ENCODE results near the gene EXOC2. TPM values are rescaled to one million over a fixed set of nuclear protein-coding genes. Genes with fewer than 3 reads are reported as not detected.
"Not testable (repeated sequence)": the region's sequence is repeated elsewhere in the genome, so short reads cannot be mapped to it uniquely, and the experiment has no call there.

Gene EXOC2
- total RNA-seq, 1 donor from 2014 or later, result 31.3 TPM

DNA sequence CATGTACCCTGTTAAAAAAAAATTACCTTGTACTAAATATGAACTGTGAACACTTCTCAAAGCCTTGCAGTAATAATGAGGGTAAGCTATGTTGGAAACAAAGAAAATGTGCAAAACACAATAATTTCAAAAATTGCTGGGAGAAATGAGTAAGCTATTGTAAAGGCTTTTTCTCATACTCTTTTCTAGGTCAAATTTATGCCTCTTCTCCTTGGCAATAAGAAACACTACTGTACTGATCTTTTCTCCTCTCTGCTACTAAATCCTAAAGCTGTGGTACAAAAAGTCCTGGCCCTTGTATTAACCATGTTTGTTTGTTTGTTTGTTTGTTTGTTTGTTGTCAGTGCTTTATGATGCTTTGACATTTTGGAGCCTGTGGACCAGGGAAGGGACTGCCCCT lies 18.5 kb downstream of the EXOC2 start:
- H3K4me3 Mint-ChIP-seq (ENCODE audit: unreplicated experiment), result no peak overlapping the region
- peaks cover 10% of the 10 kb centered on the region for H3K4me1 Mint-ChIP-seq (ENCODE audit: low read depth, unreplicated experiment)
- H3K9me3 Mint-ChIP-seq (ENCODE audit: unreplicated experiment), result peaks cover 8% of the 10 kb centered on the region
- no peak for DNase-seq
- no peak overlapping the region for H3K27ac Mint-ChIP-seq (ENCODE audit: unreplicated experiment)
- H3K36me3 Mint-ChIP-seq (ENCODE audit: unreplicated experiment), result peaks cover 20% of the 10 kb centered on the region
- TF ChIP-seq, protein P1, sequence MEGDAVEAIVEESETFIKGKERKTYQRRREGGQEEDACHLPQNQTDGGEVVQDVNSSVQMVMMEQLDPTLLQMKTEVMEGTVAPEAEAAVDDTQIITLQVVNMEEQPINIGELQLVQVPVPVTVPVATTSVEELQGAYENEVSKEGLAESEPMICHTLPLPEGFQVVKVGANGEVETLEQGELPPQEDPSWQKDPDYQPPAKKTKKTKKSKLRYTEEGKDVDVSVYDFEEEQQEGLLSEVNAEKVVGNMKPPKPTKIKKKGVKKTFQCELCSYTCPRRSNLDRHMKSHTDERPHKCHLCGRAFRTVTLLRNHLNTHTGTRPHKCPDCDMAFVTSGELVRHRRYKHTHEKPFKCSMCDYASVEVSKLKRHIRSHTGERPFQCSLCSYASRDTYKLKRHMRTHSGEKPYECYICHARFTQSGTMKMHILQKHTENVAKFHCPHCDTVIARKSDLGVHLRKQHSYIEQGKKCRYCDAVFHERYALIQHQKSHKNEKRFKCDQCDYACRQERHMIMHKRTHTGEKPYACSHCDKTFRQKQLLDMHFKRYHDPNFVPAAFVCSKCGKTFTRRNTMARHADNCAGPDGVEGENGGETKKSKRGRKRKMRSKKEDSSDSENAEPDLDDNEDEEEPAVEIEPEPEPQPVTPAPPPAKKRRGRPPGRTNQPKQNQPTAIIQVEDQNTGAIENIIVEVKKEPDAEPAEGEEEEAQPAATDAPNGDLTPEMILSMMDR (IDR thresholded peaks at IDR 0.05; ENCODE audit: partially characterized antibody, unreplicated experiment), result no peak
- peaks cover 2% of the 10 kb centered on the region for H3K27me3 Mint-ChIP-seq (ENCODE audit: unreplicated experiment)

DNA sequence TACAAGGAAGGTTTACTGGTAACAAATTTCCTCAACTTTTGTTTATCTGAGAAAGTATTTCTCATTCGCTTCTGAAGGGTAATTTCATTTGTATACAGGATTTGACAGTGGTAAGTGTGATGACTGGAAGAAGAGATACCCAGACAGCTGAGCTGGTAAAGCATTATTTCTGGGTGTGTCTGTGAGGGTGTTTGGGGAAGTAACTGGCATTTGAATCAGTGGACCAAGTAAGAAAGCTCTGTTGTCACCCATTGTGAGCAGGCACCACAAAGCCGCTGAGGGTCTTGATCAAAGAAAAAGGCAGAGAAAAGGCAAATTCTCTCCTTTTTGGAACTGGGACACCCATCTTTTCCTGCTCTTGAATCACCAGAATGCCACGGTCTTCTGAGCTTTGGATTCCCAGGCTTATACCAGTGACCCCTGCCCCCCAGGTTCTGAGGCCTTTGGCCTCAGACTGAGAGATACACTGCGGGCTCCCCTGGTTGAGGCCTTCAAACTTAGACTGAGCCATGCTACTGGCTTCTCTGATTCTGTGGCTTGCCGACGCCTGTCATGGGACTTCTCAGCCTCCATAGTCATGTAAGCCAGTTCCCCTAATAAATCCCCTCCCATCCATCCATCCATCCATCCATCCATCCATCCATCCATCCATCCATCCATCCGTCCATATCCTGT lies 25.5 kb downstream of the EXOC2 start:
- TF ChIP-seq, protein P1 (IDR thresholded peaks at IDR 0.05; ENCODE audit: partially characterized antibody, unreplicated experiment), result no peak
- Mint-ChIP-seq H3K27me3 (ENCODE audit: unreplicated experiment) (no peaks in the 10 kb centered on the region), H3K4me3 (ENCODE audit: unreplicated experiment) (no peak overlapping the region), H3K27ac (ENCODE audit: unreplicated experiment) (no peak overlapping the region), H3K4me1 (ENCODE audit: low read depth, unreplicated experiment) (no peaks in the 10 kb centered on the region), H3K36me3 (ENCODE audit: unreplicated experiment) (peaks cover 7% of the 10 kb centered on the region), H3K9me3 (ENCODE audit: unreplicated experiment) (peaks cover 5% of the 10 kb centered on the region)
- no peak for DNase-seq

- H3K4me3 Mint-ChIP-seq (ENCODE audit: unreplicated experiment), result no peak overlapping the region
These were observed 27.3 kb downstream of the EXOC2 start for GRCh38 chr6:665403-666267.

GRCh38 chr6:663788-664187 lies 29.2 kb downstream of the EXOC2 start:
- H3K36me3 Mint-ChIP-seq (ENCODE audit: unreplicated experiment); DNase-seq; H3K27me3 Mint-ChIP-seq (ENCODE audit: unreplicated experiment); H3K9me3 Mint-ChIP-seq (ENCODE audit: unreplicated experiment); H3K4me3 Mint-ChIP-seq (ENCODE audit: unreplicated experiment); H3K27ac Mint-ChIP-seq (ENCODE audit: unreplicated experiment): not testable (repeated sequence)
- H3K4me1 Mint-ChIP-seq (ENCODE audit: low read depth, unreplicated experiment), result peaks cover 17% of the 10 kb centered on the region

More at GRCh38 chr6:665403-666267, 27.3 kb downstream of the EXOC2 start:
- TF ChIP-seq, protein P1 (IDR thresholded peaks at IDR 0.05; ENCODE audit: partially characterized antibody, unreplicated experiment), result no peak
- peaks cover 2% of the 10 kb centered on the region for H3K4me1 Mint-ChIP-seq (ENCODE audit: low read depth, unreplicated experiment)
- no peaks in the 10 kb centered on the region for H3K36me3 Mint-ChIP-seq (ENCODE audit: unreplicated experiment)
- no peak for DNase-seq
- no peaks in the 10 kb centered on the region for H3K9me3 Mint-ChIP-seq (ENCODE audit: unreplicated experiment)
- no peak overlapping the region for H3K27ac Mint-ChIP-seq (ENCODE audit: unreplicated experiment)
- no peaks in the 10 kb centered on the region for H3K27me3 Mint-ChIP-seq (ENCODE audit: unreplicated experiment)

- peaks cover 20% of the 10 kb centered on the region for H3K4me1 Mint-ChIP-seq (ENCODE audit: low read depth, unreplicated experiment)
- TF ChIP-seq, protein P1 (IDR thresholded peaks at IDR 0.05; ENCODE audit: partially characterized antibody, unreplicated experiment), result no peak
- peaks cover 2% of the 10 kb centered on the region for H3K9me3 Mint-ChIP-seq (ENCODE audit: unreplicated experiment)
- peaks cover 5% of the 10 kb centered on the region for H3K36me3 Mint-ChIP-seq (ENCODE audit: unreplicated experiment)
- no peak overlapping the region for H3K4me3 Mint-ChIP-seq (ENCODE audit: unreplicated experiment)
- DNase-seq, result peak; percentile 36
- peak overlapping the region; percentile 4 for H3K27ac Mint-ChIP-seq (ENCODE audit: unreplicated experiment)
- H3K27me3 Mint-ChIP-seq (ENCODE audit: unreplicated experiment), result no peaks in the 10 kb centered on the region
These were observed 33.0 kb downstream of the EXOC2 start for GRCh38 chr6:659716-660581.
